Fibroblast of upper back skin (primary cell): ENCODE results near the gene SMYD3.

Experiments
- DNase-seq: peaks from one replicate; pipeline ENCODE4 v3.0.0-alpha.2; 2013

SMYD3 gene

DNA sequence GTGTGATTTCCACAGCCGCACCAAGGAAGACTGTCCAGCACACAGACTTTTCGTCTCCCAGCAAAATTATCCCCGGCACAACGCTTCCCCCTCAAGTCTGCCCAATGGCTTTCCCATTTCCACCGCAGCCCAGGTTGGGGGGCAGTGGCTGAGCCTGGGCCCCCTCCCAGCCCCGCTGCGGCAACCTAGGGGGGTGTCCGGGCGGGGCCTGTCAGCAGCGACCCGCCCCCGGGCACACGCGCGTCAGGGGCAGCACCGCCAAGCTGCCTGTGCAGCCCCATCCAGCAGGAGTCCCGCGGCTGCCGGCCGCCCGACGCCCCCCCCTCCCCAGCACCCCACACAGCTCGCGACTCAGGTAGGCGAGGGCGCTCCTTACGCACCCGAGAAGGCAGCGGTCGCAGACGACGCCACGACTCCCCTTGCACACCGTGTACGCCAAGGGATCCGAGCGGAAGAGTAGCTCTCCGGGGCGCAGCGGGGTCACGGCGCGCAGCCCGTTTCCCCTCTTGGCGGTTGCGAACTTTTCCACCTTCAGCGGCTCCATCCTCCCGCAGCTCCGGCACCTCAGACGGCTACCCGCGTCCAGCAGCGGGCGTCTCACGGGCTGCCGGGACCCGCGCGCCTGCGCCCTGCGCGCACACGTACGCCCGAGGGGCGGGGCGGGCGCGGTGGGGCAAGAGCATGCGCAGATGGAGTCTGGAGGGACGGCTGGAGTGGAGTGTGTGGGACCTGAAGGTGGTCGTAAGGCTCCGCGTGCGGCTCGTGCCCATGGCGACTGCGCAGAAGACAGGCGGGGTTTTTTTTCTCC is at the start of gene SMYD3:
Gene SMYD3, minus strand, starts transcription at position 606 of the 808 bp plus-strand sequence.
- peak; percentile 79 for DNase-seq

DNA sequence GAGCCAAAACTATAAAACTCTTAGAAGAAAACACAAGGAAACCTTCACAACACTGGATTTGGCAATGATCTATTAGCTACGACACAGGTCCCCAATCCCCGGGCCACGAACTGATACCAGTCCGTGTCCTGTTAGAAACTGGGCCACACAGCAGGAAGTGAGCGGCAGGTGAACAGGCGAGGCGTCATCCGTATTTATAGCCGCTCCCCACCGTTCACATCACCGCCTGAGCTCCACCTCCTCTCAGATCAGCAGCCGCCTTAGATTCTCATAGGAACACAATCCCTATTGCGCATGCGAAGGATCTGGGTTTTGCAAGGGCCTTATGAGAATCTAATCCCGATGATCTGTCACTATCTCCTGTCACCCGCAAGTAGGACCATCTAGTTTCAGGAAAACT is 47.1 kb upstream of the SMYD3 start:
- no peak for DNase-seq

DNA sequence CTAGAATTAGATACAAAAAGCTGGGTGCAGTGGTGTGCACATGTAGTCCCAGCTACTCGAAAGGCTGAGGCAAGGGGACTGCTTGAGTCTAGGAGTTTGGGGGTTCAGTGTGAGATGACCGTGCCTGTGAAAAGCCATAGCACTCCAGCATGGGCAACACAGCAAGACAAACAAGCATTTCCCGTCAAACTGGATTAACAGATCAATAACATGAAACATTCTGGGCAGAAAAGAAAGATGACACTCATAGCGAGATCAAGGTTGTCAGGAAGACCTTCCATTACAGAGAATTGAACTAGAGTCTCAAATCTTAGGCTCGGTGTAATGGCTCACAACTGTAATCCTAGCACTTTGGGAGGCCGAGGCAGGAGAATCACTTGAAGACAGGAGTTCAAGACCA is 45.0 kb upstream of the SMYD3 start:
- no peak for DNase-seq

DNA sequence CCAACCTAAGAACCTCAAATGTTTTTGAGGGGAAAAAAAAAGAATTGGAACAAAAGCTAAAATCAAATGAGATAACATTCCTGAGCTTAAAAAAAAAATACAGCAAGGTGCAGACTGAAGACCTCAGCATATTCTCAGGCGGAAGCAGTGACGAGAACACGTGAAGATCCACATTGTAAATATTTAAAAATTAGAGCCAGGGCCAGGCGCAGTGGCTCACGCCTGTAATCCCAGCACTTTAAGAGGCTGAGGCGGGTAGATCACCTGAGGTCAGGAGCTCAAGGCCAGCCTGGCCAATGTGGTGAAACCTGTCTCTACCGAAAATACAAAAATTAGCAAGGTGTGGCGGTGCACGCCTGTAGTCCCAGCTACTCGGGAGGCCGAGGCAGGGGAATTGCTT is 43.3 kb upstream of the SMYD3 start:
- DNase-seq = no peak

DNA sequence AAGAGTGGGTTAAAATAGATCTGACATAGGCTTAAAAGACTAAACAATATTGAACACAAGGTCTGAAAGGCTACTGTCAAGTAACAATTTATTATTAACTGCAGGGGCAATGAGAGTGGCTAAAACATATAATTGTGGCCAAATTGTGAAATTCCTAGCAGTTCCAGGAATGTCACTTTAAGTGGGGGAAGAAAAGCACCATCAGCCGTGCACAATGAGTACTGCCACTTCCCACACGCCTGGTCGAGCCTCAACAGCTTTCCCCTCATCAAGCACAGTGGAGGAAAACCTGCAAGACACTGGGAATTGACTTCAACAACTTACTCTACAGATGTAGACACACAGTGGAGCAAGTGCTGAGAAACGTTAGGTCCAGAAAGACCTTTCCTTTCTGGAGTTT is 42.6 kb upstream of the SMYD3 start:
- no peak for DNase-seq

DNA sequence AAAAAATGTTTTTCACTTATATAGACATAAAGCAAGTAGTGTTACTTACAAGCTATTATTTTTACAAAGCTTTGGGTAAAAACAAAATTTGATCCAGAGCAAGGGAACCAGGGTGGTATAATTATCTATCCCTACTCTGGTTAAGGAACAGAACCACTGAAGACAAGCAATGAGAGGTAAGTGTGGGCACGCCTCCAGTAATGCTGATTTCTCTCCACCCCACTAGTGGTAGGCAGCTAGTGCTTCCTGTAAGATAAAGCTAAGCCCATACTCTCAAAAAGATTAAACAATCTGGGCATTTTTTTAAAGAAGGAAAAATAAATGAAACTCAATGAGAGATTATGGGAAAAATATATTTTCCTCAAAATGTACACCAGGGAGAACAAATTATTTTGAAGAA is 36.9 kb upstream of the SMYD3 start:
- no peak for DNase-seq

DNA sequence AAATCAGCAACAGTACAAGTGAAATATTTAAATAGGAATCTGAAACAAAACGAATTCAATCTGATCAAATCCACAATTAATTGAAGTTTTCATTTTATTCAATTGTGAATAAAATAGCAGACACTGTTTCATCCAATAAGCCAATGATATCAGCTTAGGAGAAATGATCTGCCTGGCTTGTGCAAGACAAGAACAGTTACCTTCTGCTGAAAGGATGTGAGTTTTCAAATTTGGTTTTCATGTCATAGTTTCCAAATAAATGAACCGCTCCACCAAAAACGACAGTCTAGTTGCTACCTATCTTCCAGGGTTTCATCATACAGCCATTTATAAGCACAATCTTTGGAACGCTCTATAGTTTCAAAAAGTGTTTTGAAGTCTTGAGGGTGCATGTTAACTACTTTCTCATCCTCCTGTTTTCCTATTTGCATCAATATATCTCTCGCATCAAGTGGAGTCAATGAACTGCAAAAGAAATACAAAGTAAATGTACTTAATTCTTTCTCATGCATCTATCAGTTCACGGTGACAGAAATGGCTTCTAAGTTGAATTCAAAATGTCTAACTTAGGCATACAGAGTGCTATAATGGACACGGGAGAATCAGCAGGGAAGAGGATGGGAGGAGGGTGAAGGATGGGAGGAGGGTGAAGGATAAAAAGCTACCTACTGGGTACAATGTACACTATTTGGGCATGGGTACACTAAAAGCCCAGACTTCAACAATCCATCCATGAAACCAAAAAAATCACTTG is 33.8 kb upstream of the SMYD3 start:
- no peak for DNase-seq

GRCh38 chr1:246537887-246538286 is 30.8 kb upstream of the SMYD3 start:
- no peak for DNase-seq

GRCh38 chr1:246537441-246537840 is 30.4 kb upstream of the SMYD3 start:
- DNase-seq = no peak

DNA sequence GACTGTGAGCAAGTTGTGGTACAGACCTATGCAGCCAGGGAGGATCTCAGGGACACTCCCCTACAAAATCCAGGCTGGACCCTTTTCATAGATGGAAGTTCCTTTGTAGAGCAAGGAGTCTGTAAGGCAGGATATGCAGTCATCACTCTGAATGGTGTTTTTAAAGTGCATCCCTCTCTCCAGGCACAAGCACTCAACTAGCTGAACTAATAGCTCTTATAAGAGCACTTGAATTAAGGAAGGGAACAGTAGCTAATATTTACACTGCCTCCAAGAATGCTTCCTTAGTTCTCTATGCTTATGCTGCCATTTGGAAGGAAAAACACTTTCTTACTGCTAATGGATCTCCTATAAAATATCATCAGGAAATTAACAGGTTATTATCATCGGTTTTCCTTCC is 27.0 kb upstream of the SMYD3 start:
- DNase-seq = no peak

- DNase-seq = no peak
These were observed 26.4 kb upstream of the SMYD3 start for GRCh38 chr1:246533371-246533905.

GRCh38 chr1:246532519-246532918 is 25.4 kb upstream of the SMYD3 start:
- no peak for DNase-seq

DNA sequence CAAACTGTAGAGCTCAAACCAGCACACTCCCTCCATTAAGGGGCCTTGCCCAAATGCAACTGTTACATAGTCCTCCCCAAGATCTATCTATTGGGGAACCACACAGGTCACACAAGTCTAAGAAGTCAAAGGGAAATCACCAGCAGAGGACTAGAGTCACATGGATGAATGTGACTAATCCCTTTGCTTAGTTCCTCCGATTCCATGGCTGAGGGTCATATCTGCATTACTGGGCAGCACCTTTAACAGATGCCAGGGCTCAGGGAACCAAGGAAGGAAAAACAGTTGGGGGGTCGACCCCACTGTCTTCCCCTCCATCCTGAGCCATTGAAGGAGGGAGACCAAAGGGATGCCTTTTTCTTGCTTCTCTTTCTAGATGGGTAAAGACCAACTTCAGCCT is 23.4 kb upstream of the SMYD3 start:
- no peak for DNase-seq

GRCh38 chr1:246528933-246529731 is 22.1 kb upstream of the SMYD3 start:
- no peak for DNase-seq

DNA sequence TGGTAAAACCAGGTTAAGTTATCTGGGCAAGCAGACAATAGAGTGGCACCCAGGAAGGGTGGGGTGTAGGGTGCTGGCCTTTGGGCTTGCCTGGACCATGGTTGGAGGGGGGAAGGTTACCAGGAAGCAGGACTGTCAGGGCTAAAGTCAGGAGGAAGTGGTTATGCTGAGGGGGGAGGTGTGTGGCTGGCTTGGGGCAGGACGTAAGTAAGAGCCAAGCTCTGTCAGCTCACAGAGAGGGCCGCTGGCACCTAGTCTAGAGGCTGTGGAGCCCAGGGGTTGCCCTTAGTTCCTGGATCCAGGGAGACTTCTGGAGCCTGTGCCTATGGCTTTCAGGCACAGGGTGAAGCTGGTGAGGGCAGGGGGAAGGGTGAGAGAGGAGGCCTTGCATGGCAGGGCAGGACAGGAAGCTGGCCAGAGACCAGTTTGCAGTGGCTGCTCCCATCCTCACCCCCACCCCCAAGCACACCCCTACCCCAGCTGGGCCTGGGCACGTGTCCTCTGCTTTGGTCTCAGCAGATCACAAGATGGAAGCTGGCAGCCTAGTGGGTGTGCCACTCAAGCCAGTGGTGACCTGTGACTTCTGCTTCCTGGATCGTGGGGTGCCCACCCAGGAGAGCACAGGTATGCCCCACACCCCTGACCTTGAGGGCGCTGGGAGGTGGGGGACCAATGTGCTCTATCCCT is 20.5 kb upstream of the SMYD3 start:
- DNase-seq = peak; percentile 9

DNA sequence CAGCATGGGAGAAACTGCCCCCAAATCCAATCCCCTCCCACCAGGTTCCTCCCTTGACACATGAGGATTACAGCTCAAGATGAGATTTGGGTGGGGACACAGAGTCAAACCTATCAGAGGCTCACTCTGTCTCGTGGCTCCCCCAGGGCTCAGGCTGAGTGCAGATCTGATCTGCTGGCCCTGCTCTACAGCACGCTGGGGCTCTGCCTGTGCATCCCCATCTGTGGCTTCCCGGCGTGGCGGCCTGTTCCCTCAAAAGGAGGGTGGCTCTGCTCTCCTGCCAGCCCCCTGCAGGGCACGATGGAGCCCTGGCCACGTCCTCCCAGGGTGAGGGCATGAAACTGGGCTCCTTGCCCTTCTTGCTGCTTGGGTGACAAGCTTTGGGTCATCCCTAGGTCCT is 19.8 kb upstream of the SMYD3 start:
- DNase-seq = no peak

DNA sequence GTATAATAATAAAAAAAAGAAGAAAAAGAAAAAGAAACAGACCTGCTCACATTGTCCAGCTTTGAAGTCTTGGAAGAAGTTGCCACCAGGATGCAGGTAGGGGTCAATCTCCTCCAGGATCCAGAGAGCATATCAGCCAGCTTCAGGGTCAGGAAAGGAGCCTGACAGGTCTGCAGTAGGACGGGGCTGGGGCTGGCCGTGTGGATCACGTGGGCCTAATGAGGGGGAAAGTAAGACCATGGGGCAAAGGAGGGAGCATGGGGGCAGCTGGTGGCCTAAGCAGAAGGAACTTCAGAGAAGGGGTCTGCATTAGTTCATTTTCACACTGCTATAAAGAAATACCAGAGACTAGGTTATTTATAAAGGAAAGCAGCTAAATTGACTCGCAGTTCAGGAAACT is 19.3 kb upstream of the SMYD3 start:
- DNase-seq = no peak

- no peak for DNase-seq
These were observed 12.4 kb upstream of the SMYD3 start for GRCh38 chr1:246519514-246519913.

DNA sequence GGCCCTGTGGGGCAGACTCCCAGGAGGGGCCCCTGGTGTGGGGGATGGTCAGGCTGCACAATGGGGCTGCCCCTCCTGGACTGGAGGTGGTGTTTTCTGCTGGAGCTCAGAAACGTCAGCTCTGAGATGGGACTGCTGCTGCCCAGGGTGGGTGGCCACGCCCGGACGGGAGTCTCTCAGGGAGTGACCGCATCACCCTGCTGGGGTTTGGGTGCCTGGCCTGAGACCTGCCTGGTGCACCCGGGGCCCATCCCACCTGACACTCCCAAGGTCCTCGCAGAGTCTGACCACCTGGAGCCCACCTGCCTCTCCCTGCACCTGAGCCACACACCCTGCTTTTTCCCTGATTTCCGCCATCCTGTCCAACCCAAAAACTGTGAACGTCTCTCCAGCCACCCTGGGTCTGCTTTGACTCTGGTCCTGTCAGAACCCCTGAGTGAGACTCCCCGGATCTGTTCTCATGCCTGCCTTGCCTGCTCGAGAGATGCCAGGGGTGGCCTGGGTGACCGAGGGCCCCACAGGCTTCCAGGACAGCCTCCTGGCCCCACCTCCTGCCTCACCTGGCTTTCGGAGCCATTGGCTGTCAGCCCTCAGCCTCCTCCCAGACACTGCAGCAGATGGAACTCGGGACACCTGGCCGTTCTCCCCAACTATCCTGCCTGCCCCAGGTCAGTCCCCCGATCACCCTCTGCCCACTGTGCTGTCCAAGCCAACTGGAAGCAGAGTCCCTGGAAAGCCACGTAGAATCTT is 11.6 kb upstream of the SMYD3 start:
- no peak for DNase-seq

- no peak for DNase-seq
These were observed 10.3 kb upstream of the SMYD3 start for GRCh38 chr1:246517391-246517790.

DNA sequence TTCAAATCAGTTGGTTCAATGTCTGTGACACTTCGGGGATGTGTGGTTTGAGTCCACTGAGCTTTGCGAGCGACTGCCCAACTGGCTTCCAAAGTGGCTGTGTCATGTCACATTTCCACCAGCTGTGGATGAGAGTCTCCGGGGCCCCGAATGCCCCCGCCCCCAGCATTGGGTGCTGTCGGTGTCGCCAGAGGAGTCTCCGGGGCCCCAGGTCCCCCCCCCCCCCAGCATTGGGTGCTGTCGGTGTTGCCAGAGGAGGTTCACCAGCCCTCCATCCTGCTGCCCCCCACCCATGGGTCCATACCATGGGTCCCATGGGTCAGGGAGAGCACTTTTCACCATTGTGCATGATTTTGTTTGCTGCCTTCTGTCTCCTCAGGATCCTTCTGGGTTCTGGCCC is 9.0 kb upstream of the SMYD3 start:
- no peak for DNase-seq
